Ishikawa (cell line): ENCODE measurements around the gene IGSF8.

Source experiments
- CEBPB ChIP-seq: IDR thresholded peaks from 2 replicates; pipeline ENCODE4 v1.6.1; 2012
- CREB1 ChIP-seq: IDR thresholded peaks from 2 replicates; pipeline ENCODE4 v1.6.1; 2012; ENCODE audit warnings: low read depth
- EGR1 ChIP-seq: IDR thresholded peaks from 2 replicates; pipeline ENCODE4 v1.6.1; 2012
- EP300 ChIP-seq: IDR thresholded peaks from 2 replicates; pipeline ENCODE4 v1.6.1; 2012; ENCODE audit warnings: borderline replicate concordance
- MAX ChIP-seq: IDR thresholded peaks from 2 replicates; pipeline ENCODE4 v1.6.1; 2012

- TF ChIP-seq CREB1 (no peak), CEBPB (no peak), EGR1 (no peak), EP300 (no peak), MAX (no peak)
Measured at GRCh38 chr1:160143695-160144094, 45.3 kb upstream of the IGSF8 start.
